ENCODE data around the gene UBAP1. TPM values are rescaled to one million over a fixed set of nuclear protein-coding genes. Genes with fewer than 3 reads are reported as not detected.
"Not testable (repeated sequence)": the region's sequence is repeated elsewhere in the genome, so short reads cannot be mapped to it uniquely, and the experiment has no call there.

Gene UBAP1
- total RNA-seq, 4 donors from 2014 or later, result 39.2 to 71.3 (median 51.1) TPM

GRCh38 chr9:34267660-34268059, 88.8 kb downstream of the UBAP1 start:
- DNase-seq (ENCODE audit: low spot score) (no peak), ATAC-seq (ENCODE audit: low FRiP score) (no peak)
- TF ChIP-seq CTCF (IDR thresholded peaks at IDR 0.05), result no peak

- TF ChIP-seq CTCF (IDR thresholded peaks at IDR 0.05), result no peak
- no peak for DNase-seq (ENCODE audit: low spot score)
- no peak for ATAC-seq (ENCODE audit: low FRiP score)
Observed at GRCh38 chr9:34271265-34272006, 92.6 kb downstream of the UBAP1 start.

- no peak for TF ChIP-seq CTCF (IDR thresholded peaks at IDR 0.05)
- no peak for ATAC-seq (ENCODE audit: low FRiP score)
Observed at GRCh38 chr9:34272101-34272541, 93.3 kb downstream of the UBAP1 start.

GRCh38 chr9:34273588-34273987, 94.7 kb downstream of the UBAP1 start:
- ATAC-seq (ENCODE audit: low FRiP score); DNase-seq (ENCODE audit: low spot score): not testable (repeated sequence)

More at GRCh38 chr9:34272101-34272541, 93.3 kb downstream of the UBAP1 start:
- DNase-seq (ENCODE audit: low spot score), result no peak

- no peak for DNase-seq (ENCODE audit: low spot score)
- TF ChIP-seq CTCF (IDR thresholded peaks at IDR 0.05), result no peak
- ATAC-seq (ENCODE audit: low FRiP score), result no peak
Observed at GRCh38 chr9:34275811-34276210, 97.0 kb downstream of the UBAP1 start.

- DNase-seq (ENCODE audit: low spot score) (no peak), ATAC-seq (ENCODE audit: low FRiP score) (no peak)
- no peak for TF ChIP-seq CTCF (IDR thresholded peaks at IDR 0.05)
Observed at GRCh38 chr9:34276772-34277171, 97.9 kb downstream of the UBAP1 start.

GRCh38 chr9:34279411-34279810, 100.6 kb downstream of the UBAP1 start:
- ATAC-seq (ENCODE audit: low FRiP score), result no peak
- DNase-seq (ENCODE audit: low spot score), result no peak
- TF ChIP-seq CTCF (IDR thresholded peaks at IDR 0.05), result no peak

Measured in omental fat pad (tissue), 4 donors.